ENCODE data around the gene TENM3.

The TENM3 gene

GRCh38 chr4:182206266-182206665 lies 36.9 kb upstream of the TENM3 start:
- no peak for DNase-seq (ENCODE audit: low read depth)
- TF ChIP-seq, protein P1, sequence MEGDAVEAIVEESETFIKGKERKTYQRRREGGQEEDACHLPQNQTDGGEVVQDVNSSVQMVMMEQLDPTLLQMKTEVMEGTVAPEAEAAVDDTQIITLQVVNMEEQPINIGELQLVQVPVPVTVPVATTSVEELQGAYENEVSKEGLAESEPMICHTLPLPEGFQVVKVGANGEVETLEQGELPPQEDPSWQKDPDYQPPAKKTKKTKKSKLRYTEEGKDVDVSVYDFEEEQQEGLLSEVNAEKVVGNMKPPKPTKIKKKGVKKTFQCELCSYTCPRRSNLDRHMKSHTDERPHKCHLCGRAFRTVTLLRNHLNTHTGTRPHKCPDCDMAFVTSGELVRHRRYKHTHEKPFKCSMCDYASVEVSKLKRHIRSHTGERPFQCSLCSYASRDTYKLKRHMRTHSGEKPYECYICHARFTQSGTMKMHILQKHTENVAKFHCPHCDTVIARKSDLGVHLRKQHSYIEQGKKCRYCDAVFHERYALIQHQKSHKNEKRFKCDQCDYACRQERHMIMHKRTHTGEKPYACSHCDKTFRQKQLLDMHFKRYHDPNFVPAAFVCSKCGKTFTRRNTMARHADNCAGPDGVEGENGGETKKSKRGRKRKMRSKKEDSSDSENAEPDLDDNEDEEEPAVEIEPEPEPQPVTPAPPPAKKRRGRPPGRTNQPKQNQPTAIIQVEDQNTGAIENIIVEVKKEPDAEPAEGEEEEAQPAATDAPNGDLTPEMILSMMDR (IDR thresholded peaks at IDR 0.05; ENCODE audit: control insufficient read depth, insufficient read depth, low read depth, low read length, missing control alignments): no peak
- H3K4me3 ChIP-seq (ENCODE audit: control insufficient read depth, low read depth, low read length): no peak overlapping the region

- H3K4me3 ChIP-seq (ENCODE audit: control insufficient read depth, low read depth, low read length): no peak overlapping the region
- no peak for DNase-seq (ENCODE audit: low read depth)
- TF ChIP-seq, protein P1 (IDR thresholded peaks at IDR 0.05; ENCODE audit: control insufficient read depth, insufficient read depth, low read depth, low read length, missing control alignments): no peak
These were observed 36.3 kb upstream of the TENM3 start for GRCh38 chr4:182206916-182207315.

- TF ChIP-seq, protein P1 (IDR thresholded peaks at IDR 0.05; ENCODE audit: control insufficient read depth, insufficient read depth, low read depth, low read length, missing control alignments): no peak
- no peak overlapping the region for H3K4me3 ChIP-seq (ENCODE audit: control insufficient read depth, low read depth, low read length)
- DNase-seq (ENCODE audit: low read depth): peak; percentile 77
These were observed 35.3 kb upstream of the TENM3 start for GRCh38 chr4:182207830-182208396.

- TF ChIP-seq, protein P1 (IDR thresholded peaks at IDR 0.05; ENCODE audit: control insufficient read depth, insufficient read depth, low read depth, low read length, missing control alignments): no peak
- no peak for DNase-seq (ENCODE audit: low read depth)
- no peak overlapping the region for H3K4me3 ChIP-seq (ENCODE audit: control insufficient read depth, low read depth, low read length)
These were observed 34.6 kb upstream of the TENM3 start for GRCh38 chr4:182208526-182209050.

DNA sequence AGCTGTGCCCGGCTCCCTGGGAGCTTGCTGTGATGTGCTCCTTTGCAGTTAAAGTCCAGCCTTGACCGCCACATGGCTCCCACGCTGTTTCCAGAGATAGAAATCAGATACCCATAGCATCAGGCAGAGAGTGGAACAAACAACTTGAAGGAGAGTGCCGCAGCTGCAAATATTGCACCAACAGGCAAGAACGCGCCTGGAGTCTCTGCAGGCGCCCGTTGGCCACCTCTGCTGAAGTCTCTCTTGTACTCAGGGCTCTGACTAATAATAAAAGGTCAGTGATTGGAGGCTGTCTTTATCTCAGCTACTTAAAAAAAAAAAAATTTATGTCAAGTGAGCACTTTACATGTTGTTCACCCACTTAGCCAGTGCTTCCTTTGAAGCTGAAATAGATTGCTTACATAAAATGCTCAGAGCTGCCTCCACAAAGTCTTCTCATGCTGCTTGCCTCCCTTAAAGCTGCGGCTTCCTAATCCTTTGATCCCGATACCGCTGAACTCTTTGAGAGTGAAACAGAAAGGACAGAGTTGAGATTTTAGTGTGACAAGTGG lies 30.9 kb upstream of the TENM3 start:
- TF ChIP-seq, protein P1 (IDR thresholded peaks at IDR 0.05; ENCODE audit: control insufficient read depth, insufficient read depth, low read depth, low read length, missing control alignments): no peak
- no peak overlapping the region for H3K4me3 ChIP-seq (ENCODE audit: control insufficient read depth, low read depth, low read length)
- no peak for DNase-seq (ENCODE audit: low read depth)

- TF ChIP-seq, protein P1 (IDR thresholded peaks at IDR 0.05; ENCODE audit: control insufficient read depth, insufficient read depth, low read depth, low read length, missing control alignments): no peak
- no peak for DNase-seq (ENCODE audit: low read depth)
- H3K4me3 ChIP-seq (ENCODE audit: control insufficient read depth, low read depth, low read length): no peak overlapping the region
These were observed 30.2 kb upstream of the TENM3 start for GRCh38 chr4:182213004-182213403.
